ENCODE measurements around the gene MPL.

MPL gene

DNA sequence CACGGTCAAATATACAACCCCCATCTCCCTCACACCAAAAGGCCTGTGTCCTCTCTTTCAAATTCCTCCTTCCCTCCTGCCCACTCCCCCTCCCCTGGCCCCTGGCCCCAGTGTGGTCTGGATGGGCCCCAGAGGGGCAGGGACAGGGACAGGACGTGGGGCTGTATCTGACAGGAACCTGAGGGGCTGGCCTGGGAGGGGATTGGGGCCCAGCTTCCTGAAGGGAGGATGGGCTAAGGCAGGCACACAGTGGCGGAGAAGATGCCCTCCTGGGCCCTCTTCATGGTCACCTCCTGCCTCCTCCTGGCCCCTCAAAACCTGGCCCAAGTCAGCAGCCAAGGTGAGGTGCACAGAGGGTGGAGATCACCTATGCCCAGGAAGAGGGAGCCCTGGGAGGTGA is at the start of gene MPL:
Gene MPL (plus strand): TSS at position 231 of the 400 bp plus-strand sequence. CDS start 31 bp downstream, at position 262.
- DNase-seq (ENCODE audit: low spot score) = no peak

DNA sequence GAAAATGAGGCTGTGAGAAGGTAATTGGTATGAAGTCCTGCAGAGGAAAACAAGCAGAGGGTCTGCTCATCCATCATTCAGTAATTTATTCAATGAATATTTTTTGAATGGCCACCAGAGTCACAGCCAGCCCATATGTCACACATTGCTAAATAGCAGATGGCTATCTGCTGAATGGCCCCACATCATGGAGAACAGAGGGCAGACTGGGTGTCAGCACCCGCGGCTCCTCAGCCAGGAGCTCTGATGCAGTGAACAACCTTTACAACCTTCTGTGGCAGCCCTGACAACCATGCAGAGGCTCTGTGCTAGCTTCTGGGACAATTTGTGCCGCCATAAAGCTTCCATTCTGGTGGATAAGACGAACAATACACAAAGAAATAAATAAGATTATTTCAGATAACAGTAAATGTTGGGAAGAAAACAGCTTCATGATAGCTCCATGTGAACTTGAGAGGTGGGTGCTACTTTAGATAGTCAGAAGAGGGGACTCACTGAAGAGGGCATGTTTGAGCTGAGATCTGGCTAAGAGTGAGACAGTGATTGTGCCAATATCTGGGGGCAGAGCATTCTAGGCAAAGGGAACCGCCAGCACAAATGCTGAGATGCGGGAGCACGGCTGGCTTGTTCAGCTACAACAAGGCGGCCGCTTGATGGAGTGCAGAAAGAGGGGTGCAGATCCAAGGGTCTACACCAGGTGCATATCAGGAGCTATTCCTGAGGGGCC is 49.4 kb upstream of the MPL start:
- DNase-seq (ENCODE audit: low spot score) = no peak

DNA sequence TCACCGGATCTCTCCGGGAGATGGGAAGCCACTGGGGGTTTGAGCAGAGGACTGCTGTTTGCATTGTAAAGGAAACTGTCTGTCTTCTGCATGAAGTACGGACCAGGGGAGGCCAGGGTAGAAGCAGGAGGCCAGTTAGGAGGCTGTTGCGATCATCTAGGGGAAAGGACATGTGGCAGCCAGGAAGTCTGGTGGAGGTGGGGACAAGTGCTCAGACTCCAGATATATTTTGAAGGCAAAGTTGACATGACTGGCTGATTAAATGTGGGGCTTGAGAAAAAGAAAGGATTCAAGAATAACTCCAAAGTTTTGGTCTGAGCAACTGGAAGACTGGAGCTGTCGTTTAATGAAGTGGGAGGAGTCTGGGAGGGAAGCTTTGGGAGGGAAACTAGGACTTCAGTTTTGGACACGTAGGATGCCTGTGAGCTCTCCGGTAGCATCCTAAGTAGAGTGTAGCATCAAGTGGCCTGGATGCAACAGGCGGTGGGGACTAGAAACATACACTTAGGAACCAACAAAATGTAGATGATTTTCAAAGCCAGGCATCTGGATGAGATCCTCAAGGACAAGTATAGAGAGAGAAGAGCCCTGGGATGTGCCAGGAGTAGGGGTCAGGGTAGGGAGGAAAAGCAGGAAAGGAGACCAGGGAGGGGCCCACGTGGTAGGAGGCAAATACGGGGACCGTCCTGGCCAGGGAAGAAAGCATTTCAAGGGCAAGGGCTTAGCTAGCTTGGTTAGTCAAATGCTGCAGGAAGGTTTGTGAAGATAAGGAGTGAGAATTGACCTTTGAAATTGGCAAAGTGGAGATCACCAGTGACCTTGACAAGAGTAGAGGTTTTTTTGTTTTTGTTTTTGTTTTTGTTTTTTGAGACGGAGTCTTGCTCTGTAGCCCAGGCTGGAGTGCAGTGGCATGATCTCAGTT is 48.6 kb upstream of the MPL start:
- DNase-seq (ENCODE audit: low spot score) = no peak

DNA sequence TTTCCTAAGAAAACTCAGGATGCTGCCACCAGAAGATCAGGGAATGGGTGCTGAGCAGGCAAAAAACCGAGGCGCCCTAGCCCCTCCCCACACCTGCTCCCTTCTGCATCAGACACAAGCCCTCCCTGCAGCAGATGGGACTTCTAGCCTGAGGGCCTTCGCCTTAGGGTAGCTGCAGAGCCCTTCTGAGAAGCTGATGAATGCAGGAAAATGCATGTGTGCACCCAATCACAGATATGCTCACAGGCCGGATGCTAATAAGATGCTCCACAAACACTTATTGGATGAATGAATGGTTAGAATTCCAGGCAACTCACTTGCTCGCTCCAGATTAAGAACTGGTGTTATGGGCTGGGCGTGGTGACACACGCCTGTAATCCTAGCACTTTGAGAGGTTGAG is 45.4 kb upstream of the MPL start:
- DNase-seq (ENCODE audit: low spot score) = no peak

DNA sequence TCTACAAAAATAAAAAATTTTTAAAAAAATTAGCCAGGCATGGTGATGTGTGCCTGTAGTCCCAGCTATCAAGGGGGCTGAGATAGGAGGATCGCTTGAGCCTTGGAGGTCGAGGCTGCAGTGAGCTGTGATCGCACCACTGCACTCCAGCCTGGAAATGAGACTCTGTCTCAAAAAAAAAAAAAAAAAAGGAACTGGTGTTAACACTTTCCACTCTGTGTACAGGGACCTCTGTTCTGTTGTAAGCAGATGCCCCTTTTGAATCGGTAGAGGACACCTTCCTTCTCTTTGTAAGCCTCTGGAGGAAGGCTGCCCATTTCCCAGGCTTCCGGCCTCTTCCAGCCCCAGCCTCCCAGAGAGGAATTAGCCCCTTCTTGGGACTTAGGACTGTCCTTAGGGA is 44.9 kb upstream of the MPL start:
- no peak for DNase-seq (ENCODE audit: low spot score)

DNA sequence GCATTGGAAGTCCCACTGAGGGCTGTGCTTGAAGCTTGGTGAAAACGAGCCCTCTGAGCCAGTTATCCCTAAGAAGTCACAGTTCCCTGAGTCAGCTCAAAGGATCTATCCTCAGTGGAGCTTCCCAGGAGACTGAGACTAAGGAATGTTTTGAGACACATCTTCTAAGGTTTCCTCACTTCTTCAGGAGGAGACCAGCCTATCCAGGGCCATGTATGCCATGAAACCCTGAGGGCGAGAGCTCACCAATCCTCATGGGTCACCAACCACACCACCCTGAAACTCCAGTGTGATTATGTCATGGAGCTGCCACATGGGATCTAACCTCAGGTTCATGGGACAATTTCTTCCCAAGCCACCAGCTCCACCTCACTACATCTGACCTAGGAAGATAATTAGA is 44.4 kb upstream of the MPL start:
- no peak for DNase-seq (ENCODE audit: low spot score)

DNA sequence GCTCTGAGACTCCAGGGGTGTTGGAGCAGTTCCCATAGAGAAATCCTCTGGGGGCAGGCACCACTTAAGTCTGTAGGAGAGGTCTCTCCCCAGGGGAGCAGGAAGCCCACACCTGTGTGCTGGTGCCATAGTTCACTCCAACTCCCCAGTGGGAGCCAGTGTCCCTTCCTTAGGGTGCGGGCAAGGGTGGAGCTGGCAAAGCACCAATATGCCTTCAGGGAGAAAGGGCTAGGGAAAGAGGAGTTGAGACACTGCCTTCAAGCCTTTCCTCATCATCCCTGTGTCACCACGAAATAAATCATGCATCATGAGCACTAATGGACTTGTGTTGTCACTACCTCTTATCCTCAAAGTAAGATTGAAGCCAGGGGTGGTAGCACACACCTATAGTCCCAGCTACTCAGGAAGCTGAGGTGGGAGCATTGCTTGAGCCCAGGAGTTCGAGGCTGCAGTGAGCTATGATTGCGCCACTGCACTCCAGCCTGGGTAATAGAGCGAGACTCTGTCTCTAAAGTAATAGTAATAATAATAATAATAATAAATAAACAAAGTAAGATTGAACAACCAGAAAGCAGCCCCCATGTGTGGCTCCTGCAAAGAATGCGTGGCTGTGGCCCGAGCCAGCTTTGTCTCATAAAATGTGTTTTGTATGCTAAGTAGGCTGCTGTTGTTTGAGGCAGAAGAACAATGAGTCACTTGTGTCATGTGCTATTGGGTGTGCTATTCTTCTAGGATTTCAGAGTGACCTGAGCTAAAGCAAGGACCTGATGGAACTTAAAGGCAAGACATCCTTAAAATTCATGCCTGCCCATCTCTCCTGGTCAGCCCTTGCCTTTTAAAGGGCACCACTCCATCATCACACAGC is 43.5 kb upstream of the MPL start:
- no peak for DNase-seq (ENCODE audit: low spot score)

DNA sequence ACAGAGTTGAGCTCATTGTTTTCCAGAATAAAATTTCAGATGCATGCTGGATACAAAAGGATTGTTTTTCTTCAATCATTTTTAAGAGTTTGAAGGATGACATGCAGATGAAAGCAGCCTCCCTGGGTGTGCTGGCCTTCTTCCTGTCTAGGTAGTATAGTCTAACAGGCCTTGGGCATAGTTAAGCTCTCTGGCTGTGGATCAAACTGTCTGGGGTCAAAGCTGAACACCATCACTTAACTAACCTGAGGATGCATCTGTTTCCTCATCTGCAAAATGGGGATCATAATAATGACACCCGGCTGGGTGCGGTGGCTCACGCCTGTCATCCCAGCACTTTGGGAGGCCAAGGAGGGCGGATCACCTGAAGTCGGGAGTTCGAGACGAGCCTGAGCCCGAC is 42.9 kb upstream of the MPL start:
- no peak for DNase-seq (ENCODE audit: low spot score)

DNA sequence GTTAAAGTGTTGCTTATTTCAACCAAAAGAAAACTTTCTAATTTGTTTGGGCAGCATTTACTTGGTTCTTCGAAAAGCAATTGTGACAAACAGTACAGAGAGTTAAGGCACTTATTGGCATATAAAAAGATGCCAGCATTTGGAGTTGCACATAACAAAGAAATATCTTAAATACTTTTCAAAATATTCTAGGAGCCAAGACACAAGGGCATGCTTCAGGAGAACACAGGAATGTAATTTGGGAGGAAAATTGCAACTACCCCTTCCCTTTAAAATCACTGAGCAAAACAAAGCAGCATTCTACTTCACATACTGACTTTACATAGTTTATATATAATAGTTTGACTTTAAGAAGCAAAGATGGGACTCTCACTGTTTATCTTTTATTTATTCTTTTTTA is 41.4 kb upstream of the MPL start:
- DNase-seq (ENCODE audit: low spot score) = no peak

DNA sequence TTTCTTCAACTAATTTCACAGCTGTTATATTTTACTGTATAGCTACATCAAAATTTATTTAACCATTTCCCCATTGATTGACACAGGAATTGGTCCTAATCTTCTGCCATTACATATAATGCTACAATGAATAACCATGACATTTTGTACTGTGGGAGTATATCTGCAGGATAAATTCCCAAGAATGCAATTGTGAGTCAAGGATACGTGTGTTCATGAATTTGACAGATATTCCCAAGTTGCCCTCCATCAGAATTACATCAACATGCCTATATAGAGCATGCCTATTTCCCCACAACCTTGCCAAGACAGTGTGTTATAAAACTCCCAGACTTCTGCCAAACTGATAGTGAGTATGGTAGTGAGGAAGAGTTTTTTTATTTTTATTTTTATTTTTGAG is 39.6 kb upstream of the MPL start:
- DNase-seq (ENCODE audit: low spot score) = no peak

DNA sequence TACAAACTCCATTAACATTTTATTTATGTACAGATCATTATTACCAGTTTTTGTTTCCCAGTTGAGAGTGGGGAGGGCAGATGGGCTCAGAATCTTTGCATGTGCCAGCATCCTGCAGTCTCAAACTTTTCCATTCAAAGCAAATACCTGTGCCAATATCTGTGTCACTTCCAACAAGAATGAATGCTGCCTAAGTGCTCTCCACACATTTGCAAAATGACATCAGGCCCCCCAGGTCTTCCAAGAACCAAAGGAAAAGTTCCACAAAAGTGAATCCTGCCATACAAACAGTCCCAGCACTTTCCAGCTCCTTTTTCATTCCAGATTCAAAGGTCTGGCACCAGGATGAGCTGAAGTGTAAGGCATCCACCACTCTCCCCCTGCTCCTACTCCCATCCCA is 38.5 kb upstream of the MPL start:
- DNase-seq (ENCODE audit: low spot score) = no peak

DNA sequence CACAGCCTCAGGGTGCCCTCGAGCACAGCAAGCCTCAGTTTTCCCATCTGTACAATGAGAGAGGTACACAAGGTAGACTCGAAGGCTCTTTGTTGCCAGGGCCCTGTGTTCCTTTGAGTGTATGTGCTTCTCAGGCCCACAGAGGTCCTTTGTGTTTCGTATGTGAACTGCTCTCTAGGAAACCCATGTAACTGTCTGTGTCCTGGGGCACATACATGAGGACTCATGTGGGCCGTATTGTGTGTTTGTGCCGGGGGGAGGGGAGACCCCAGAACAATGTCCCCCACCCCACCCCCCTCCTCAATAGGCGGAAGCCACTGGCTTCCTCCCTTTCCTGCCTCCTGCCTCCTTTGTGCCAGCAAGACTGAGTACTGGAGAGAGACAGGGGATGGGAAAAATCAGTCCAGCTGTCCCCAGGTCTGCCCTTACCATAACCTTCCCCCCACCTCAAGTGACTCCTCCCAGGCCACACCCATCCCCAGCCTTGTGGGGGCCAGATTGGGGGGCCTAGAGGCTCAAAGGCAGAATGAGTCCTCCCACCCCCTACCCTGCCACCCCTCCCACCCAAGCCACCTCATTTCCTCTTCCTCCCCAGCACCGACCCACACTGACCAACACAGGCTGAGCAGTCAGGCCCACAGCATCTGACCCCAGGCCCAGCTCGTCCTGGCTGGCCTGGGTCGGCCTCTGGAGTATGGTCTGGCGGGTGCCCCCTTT is 37.1 kb upstream of the MPL start, which contains the start of gene TIE1:
Gene TIE1 (plus strand): TSS at position 605 of the 717 bp plus-strand sequence. CDS start 90 bp downstream, at position 695.
- DNase-seq (ENCODE audit: low spot score) = no peak

DNA sequence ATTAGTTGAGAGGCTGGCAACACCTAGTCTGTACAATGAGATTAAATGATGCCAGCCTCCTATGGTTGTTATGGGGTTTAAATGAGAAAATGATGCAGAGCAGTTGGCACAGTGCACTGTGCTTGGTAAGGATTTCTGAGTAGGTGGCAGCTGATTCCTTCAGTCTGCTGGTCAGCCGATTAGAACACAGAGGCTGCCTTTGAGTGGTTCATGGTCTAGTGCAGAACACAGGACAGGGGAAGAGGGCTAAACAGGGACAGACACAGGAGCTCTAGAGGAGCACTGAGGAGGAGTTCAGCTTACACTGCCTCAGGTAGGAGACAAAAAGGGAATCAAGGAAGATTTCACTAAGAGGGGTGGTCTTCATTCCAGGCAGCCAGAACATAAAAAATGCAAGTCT is 35.4 kb upstream of the MPL start:
- DNase-seq (ENCODE audit: low spot score) = no peak

DNA sequence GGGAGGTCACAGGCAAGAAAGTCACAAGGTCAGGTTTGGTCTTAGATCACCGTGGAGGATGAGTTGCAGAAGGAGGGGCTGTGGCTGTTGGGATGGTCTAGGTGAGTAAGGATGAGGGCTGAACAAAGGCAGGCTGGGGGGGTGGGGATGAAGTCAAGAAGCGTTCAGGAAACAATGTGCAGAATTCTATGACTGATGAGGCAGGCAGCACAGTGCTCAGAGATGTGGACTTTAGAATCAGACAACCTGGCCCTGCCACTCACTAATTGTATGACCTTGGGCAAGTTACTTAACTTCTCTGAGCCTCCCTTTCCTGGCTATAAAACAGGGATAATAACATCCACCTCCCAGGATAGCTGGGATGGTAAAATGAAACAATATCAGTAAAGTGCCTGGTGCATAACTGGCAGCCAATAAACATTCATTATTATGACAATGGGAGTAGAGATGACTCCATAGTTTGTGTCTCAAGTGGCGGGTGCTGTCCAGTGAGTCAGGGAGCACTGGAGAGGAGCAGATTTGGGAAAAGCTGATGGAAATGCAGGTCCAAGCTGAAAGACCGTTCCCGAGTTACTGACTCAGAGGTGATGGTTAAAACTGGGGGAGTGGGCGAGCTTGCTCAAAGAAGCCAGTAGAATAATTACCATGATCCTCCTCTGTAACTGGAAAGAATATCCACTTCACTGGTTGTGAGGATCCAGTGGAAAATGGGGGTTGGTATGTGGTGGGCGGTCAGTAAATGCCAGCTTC is 34.7 kb upstream of the MPL start:
- no peak for DNase-seq (ENCODE audit: low spot score)

DNA sequence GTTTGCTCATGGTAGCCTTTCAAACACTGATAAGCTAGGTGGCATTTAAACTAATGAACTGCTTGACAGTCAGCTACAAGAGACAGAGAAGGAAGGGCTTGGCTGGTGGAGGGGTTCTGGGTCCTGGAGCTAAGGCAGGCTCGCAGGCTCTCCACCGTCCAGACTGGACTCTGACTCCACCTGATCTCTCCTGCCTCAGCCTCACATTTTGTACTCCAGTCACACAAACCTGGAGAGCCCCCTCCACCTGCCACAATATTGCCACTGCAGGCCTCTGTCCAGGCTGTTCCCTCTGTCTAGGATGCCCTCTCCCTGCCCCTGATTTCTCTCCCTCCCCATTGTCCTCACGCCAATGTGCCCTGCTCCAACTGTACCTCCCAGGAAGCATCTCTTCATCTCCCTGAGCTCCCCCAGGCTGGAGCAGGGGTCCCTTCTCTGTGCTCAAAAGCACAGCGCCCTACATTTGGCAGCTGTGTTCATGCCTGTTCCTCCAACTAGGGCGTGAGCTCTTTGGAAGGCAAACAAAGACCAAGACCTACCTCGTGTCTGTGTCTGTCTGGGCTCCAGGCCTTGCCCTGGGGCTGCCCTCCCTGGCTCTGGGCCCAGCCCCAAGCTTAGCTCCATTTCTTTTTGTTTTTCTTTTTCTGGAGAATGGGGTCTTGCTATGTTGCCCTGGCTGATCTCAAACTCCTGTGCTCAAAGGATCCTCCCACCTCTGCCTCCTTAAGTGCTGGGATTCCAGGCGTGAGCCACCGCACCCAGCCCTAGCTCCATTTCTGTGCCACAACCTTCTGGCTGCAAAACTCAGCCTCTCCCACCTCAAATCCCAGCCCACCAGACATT is 33.9 kb upstream of the MPL start:
- DNase-seq (ENCODE audit: low spot score) = no peak

DNA sequence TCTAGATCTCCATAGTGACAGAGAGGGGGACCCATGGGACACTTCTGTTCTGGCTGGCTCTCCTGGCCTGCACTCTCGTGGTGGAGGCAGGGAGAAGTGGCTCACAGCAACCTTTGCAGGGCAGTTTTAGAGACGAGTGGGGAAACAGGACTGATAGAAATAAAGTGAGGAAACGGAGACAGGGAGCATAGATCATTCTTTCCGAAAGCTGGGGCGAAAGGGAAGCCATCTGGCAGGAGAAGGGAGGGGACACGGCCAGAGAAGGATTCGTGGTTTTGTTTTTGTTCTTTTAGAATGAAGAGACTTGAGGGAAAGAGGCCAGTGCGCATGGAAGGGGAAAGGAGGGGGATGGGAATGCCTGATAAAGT is 33.3 kb upstream of the MPL start:
- DNase-seq (ENCODE audit: low spot score) = no peak

DNA sequence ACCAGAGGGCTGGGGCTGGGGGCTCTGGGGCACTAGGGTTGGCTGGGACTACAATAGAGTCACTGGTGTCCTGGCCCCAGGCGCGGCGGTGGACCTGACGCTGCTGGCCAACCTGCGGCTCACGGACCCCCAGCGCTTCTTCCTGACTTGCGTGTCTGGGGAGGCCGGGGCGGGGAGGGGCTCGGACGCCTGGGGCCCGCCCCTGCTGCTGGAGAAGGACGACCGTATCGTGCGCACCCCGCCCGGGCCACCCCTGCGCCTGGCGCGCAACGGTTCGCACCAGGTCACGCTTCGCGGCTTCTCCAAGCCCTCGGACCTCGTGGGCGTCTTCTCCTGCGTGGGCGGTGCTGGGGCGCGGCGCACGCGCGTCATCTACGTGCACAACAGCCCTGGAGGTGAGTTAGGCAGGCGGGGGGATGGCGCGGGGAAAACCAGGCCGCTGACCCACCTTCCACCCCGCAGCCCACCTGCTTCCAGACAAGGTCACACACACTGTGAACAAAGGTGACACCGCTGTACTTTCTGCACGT is 32.8 kb upstream of the MPL start:
- no peak for DNase-seq (ENCODE audit: low spot score)

DNA sequence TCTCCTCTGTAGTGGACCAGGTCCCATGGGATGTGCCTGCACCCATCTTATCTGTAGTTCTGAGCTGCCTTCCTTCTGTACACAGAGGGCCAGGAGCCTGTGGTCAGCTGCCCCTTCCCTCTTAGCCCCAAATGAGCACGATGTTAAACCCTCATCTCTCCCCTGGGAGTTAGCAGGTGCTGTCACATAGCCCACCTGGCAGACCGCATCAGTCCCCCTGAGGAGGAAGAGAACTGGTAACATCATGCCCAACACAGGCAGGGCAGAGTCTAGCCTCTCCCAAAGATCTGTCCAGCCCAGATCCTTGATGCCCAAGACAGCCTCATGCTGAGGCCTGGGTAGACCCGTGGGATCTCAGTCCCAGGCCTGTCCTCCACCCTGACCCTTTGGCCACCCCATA is 32.2 kb upstream of the MPL start:
- DNase-seq (ENCODE audit: low spot score) = no peak

DNA sequence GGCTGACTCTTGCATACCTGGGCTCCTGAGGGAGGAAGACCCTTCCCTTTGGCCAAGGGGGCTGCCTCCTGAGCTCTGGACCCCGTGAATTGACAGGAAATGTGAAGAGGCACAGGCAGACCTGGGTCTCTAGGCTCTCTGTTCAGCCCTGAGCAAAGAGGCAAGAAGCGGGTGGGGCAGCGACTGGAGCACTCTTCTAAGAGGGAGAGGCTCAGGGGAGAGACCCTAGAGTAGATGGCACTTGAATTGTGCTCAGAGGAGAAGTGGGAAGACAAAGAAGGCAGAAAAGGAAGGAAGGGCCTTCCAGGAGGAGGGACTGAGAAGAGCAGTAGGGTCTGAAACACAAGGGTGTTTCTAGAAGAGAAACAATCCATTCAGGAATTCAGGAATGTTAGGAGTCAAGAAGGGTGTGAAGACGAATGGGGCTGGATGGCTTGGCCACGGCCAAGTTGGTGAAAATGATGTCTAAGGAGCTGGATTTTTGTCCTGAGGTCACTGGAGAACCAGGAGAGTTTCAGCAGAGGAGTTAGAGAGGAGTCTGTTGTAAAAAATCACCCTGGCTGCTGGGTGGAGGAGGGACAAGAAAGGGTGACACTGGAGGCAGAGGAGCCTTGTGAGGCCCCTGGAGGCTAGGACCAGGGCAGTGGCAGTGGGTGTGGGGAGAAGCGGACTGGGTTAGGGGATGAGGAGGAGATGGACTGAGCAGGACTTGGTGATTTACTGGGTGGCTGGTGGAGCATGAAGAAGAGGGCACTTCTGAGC is 31.5 kb upstream of the MPL start:
- DNase-seq (ENCODE audit: low spot score) = no peak
